HEK293 (cell line): Measurements from ENCODE around the gene NHLH1.
A peak's percentile ranks its signal among the peaks of the same experiment; 100 is the strongest.

Source experiments
- CTCF ChIA-PET: fragments of 350-600 bp; formaldehyde crosslinking; extraction: SDS; loops from one replicate; lab custom pipeline; 2021; ENCODE audit warnings: antibody characterized with exemption; lab: Yijun Ruan, JAX
- POLR2A ChIA-PET: fragments of 300-600 bp; formaldehyde crosslinking; extraction: SDS; loops from one replicate; lab custom pipeline; 2020; ENCODE audit warnings: antibody characterized with exemption, inconsistent platforms; lab: Yijun Ruan, JAX
- H3K27ac ChIP-seq: fragments of 200-500 bp; sonication (Bioruptor generic); 2 replicates; pipeline ENCODE4 v1.5.1; 2014; ENCODE audit warnings: low read depth, low read length, control low read depth, inconsistent platforms; ENCODE audit errors: extremely low read depth
- H3K36me3 ChIP-seq, 2 experiments: fragments of 200-500 bp in 1 of 2; sonication (Bioruptor generic) in 1 of 2; 1 replicate in 1 of 2; 2 replicates in 1 of 2; pipeline ENCODE4 v1.5.1; 2014 to 2017; ENCODE audit warnings: inconsistent platforms in 2 of 2, low read length in 2 of 2; ENCODE audit not compliant: control insufficient read depth in 2 of 2, insufficient read depth in 1 of 2
- H3K4me1 ChIP-seq: fragments of 200-500 bp; sonication (Bioruptor generic); 2 replicates; pipeline ENCODE4 v1.5.1; 2014; ENCODE audit warnings: mild to moderate bottlenecking, low read length, inconsistent platforms; ENCODE audit not compliant: control insufficient read depth, insufficient read depth
- H3K4me3 ChIP-seq: 2 replicates; pipeline ENCODE4 v1.5.1; 2011; ENCODE audit warnings: low read depth, mild to moderate bottlenecking, control low read depth, low read length, moderate library complexity
- H3K9me3 ChIP-seq: fragments of 200-500 bp; sonication (Bioruptor generic); 2 replicates; pipeline ENCODE4 v1.5.1; 2014; ENCODE audit warnings: low read depth, low read length, inconsistent platforms; ENCODE audit not compliant: control insufficient read depth, insufficient read depth
- BCL11A ChIP-seq: fragments of 450-650 bp; formaldehyde crosslinking; IDR thresholded peaks from 2 replicates; pipeline ENCODE4 v1.5.1; 2016; ENCODE audit warnings: low read depth, missing biosample characterization, missing genetic modification characterization
- GFI1B ChIP-seq: fragments of 450-650 bp; formaldehyde crosslinking; IDR thresholded peaks from 2 replicates; pipeline ENCODE4 v1.5.1; 2016; ENCODE audit warnings: missing biosample characterization, missing genetic modification characterization
- GLI2 ChIP-seq: fragments of 450-650 bp; formaldehyde crosslinking; IDR thresholded peaks from 2 replicates; pipeline ENCODE4; 2017; ENCODE audit warnings: missing biosample characterization, missing genetic modification characterization, low read depth, borderline replicate concordance
- IKZF3 ChIP-seq: fragments of 450-650 bp; IDR thresholded peaks from 2 replicates; pipeline ENCODE4 v1.5.0; 2018; ENCODE audit warnings: missing biosample characterization, mild to moderate bottlenecking, missing genetic modification characterization, moderate library complexity
- OVOL3 ChIP-seq: fragments of 450-650 bp; formaldehyde crosslinking; IDR thresholded peaks from 2 replicates; pipeline ENCODE4 v1.5.1; 2016; ENCODE audit warnings: missing biosample characterization, missing genetic modification characterization
- ZBTB48 ChIP-seq: fragments of 450-650 bp; formaldehyde crosslinking; IDR thresholded peaks from 2 replicates; pipeline ENCODE4 v1.5.1; 2016; ENCODE audit warnings: missing biosample characterization, missing genetic modification characterization
- ZNF169 ChIP-seq: fragments of 450-650 bp; formaldehyde crosslinking; IDR thresholded peaks from 2 replicates; pipeline ENCODE4 v1.5.1; 2016; ENCODE audit warnings: missing biosample characterization, missing genetic modification characterization
- ZNF2 ChIP-seq: fragments of 450-650 bp; formaldehyde crosslinking; IDR thresholded peaks from 2 replicates; pipeline ENCODE4 v1.5.1; 2016; ENCODE audit warnings: missing biosample characterization, missing genetic modification characterization
- ZNF266 ChIP-seq: fragments of 450-650 bp; formaldehyde crosslinking; IDR thresholded peaks from 2 replicates; pipeline ENCODE4 v1.5.1; 2016; ENCODE audit warnings: missing biosample characterization, missing genetic modification characterization, low read depth
- ZNF302 ChIP-seq: fragments of 450-650 bp; formaldehyde crosslinking; IDR thresholded peaks from 2 replicates; pipeline ENCODE4 v1.5.1; 2016; ENCODE audit warnings: missing biosample characterization, missing genetic modification characterization, low read depth
- ZNF341 ChIP-seq: fragments of 450-650 bp; formaldehyde crosslinking; IDR thresholded peaks from 2 replicates; pipeline ENCODE4; 2016; ENCODE audit warnings: low read depth, missing biosample characterization, missing genetic modification characterization
- ZNF350 ChIP-seq: fragments of 450-650 bp; formaldehyde crosslinking; IDR thresholded peaks from 2 replicates; pipeline ENCODE4 v1.5.0; 2017; ENCODE audit warnings: missing biosample characterization, mild to moderate bottlenecking, missing genetic modification characterization
- ZNF354C ChIP-seq: fragments of 450-650 bp; formaldehyde crosslinking; IDR thresholded peaks from 2 replicates; pipeline ENCODE4 v1.5.1; 2016; ENCODE audit warnings: missing biosample characterization, missing genetic modification characterization, low read depth, borderline replicate concordance
- ZNF366 ChIP-seq: fragments of 450-650 bp; formaldehyde crosslinking; conservative IDR thresholded peaks from 2 replicates; pipeline ENCODE4 v1.5.1; 2016; ENCODE audit warnings: missing biosample characterization, missing genetic modification characterization
- ZNF394 ChIP-seq: fragments of 450-650 bp; formaldehyde crosslinking; IDR thresholded peaks from 2 replicates; pipeline ENCODE4 v1.5.1; 2016; ENCODE audit warnings: missing biosample characterization, missing genetic modification characterization, mild to moderate bottlenecking, moderate library complexity, borderline replicate concordance
- ZNF426 ChIP-seq: fragments of 450-650 bp; formaldehyde crosslinking; IDR thresholded peaks from 2 replicates; pipeline ENCODE4 v1.5.1; 2017; ENCODE audit warnings: missing biosample characterization, missing genetic modification characterization, mild to moderate bottlenecking, inconsistent platforms, moderate library complexity
- ZNF621 ChIP-seq: fragments of 450-650 bp; formaldehyde crosslinking; IDR thresholded peaks from 2 replicates; pipeline ENCODE4 v1.5.1; 2017; ENCODE audit warnings: missing biosample characterization, missing genetic modification characterization
- ZNF624 ChIP-seq: fragments of 450-650 bp; formaldehyde crosslinking; IDR thresholded peaks from 2 replicates; pipeline ENCODE4 v1.5.1; 2017; ENCODE audit warnings: missing biosample characterization, missing genetic modification characterization
- ZNF76 ChIP-seq: fragments of 450-650 bp; formaldehyde crosslinking; IDR thresholded peaks from 2 replicates; pipeline ENCODE4; 2016; ENCODE audit warnings: low read depth, missing biosample characterization, missing genetic modification characterization, borderline replicate concordance
- ZSCAN30 ChIP-seq: fragments of 450-650 bp; IDR thresholded peaks from 2 replicates; pipeline ENCODE4 v1.5.1; 2018; ENCODE audit warnings: missing biosample characterization, mild to moderate bottlenecking, missing genetic modification characterization, moderate library complexity
- TF ChIP-seq, protein P1 (sequence below): fragments of 450-650 bp; formaldehyde crosslinking; IDR thresholded peaks from 2 replicates; pipeline ENCODE4 v1.5.1; 2016; ENCODE audit warnings: missing biosample characterization, missing genetic modification characterization
- TF ChIP-seq, protein P2 (sequence below): fragments of 450-650 bp; formaldehyde crosslinking; IDR thresholded peaks from 2 replicates; pipeline ENCODE4 v1.5.1; 2016; ENCODE audit warnings: missing biosample characterization, missing genetic modification characterization
- TF ChIP-seq, protein P3 (sequence below): fragments of 450-650 bp; formaldehyde crosslinking; IDR thresholded peaks from 2 replicates; pipeline ENCODE4 v1.5.1; 2016; ENCODE audit warnings: missing biosample characterization, missing genetic modification characterization
- TF ChIP-seq, protein P4 (sequence below): fragments of 450-650 bp; formaldehyde crosslinking; IDR thresholded peaks from 2 replicates; pipeline ENCODE4 v1.5.1; 2016; ENCODE audit warnings: missing biosample characterization, missing genetic modification characterization
- TF ChIP-seq, protein P5 (sequence below): fragments of 450-650 bp; formaldehyde crosslinking; IDR thresholded peaks from 2 replicates; pipeline ENCODE4 v1.5.1; 2016; ENCODE audit warnings: missing biosample characterization, missing genetic modification characterization

NHLH1 gene

DNA sequence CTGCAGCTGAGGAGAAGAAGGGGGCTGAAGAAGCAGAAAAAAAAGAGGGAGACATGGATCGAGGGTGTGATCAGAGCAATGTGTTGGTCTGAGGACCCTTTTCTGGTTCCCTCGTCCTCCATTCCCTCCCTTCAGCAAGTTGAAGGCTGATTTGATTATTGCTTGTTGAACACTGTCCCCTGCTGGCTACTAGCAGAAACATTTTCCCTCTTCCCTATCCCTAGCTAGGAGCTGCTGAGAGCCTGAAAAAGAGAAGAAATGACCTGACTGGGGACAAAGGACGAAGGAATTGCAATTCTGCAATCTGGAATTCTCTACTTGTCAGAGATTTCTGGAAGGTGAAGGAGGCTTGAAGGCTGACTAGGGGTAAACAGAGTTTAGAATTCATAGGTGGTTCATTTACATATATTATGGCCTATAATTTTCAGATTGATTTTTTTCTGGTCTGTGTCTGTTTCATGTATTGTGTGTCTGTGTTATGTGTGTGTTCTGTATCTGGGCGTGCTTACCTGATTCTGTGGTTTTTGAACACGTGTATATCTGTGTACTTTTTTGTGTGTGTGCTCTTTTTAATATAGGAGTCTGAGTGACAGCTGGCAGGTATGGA is 9.8 kb downstream of the NHLH1 start:
- ChIA-PET CTCF (interaction anchor here (0.6 to 8.9 kb wide), 58 partner anchors 9 to 678 kb away, joined by 3 to 175 read pairs (median 4); partner anchors contain the start of genes CASQ1, NCSTN and NHLH1), POLR2A (interaction anchor here (1.2 to 1.7 kb wide), 3 partner anchors 22 to 30 kb away, joined by 3 to 6 read pairs (median 6); no protein-coding TSS in a partner anchor)
- no peak overlapping the region for H3K27ac ChIP-seq
- no peaks in the 10 kb centered on the region for H3K9me3 ChIP-seq
- H3K4me1 ChIP-seq: no peaks in the 10 kb centered on the region
- no peaks in the 10 kb centered on the region for H3K36me3 ChIP-seq
- no peak overlapping the region for H3K4me3 ChIP-seq
- no peak for TF ChIP-seq ZNF341 (tag by site-specific recombination)
- no peak for TF ChIP-seq BCL11A (tag by site-specific recombination)
- TF ChIP-seq GFI1B (tag by site-specific recombination): no peak
- TF ChIP-seq ZNF394 (tag by site-specific recombination): no peak
- TF ChIP-seq ZNF266 (tag by site-specific recombination): no peak
- no peak for TF ChIP-seq ZNF350
- TF ChIP-seq, protein P1, sequence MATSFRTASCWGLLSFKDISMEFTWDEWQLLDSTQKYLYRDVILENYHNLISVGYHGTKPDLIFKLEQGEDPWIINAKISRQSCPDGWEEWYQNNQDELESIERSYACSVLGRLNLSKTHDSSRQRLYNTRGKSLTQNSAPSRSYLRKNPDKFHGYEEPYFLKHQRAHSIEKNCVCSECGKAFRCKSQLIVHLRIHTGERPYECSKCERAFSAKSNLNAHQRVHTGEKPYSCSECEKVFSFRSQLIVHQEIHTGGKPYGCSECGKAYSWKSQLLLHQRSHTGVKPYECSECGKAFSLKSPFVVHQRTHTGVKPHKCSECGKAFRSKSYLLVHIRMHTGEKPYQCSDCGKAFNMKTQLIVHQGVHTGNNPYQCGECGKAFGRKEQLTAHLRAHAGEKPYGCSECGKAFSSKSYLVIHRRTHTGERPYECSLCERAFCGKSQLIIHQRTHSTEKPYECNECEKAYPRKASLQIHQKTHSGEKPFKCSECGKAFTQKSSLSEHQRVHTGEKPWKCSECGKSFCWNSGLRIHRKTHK: no peak
- TF ChIP-seq ZNF354C (tag by site-specific recombination): no peak
- no peak for TF ChIP-seq ZNF621 (tag by site-specific recombination)
- no peak for TF ChIP-seq ZNF76 (tag by site-specific recombination)
- TF ChIP-seq, protein P2, sequence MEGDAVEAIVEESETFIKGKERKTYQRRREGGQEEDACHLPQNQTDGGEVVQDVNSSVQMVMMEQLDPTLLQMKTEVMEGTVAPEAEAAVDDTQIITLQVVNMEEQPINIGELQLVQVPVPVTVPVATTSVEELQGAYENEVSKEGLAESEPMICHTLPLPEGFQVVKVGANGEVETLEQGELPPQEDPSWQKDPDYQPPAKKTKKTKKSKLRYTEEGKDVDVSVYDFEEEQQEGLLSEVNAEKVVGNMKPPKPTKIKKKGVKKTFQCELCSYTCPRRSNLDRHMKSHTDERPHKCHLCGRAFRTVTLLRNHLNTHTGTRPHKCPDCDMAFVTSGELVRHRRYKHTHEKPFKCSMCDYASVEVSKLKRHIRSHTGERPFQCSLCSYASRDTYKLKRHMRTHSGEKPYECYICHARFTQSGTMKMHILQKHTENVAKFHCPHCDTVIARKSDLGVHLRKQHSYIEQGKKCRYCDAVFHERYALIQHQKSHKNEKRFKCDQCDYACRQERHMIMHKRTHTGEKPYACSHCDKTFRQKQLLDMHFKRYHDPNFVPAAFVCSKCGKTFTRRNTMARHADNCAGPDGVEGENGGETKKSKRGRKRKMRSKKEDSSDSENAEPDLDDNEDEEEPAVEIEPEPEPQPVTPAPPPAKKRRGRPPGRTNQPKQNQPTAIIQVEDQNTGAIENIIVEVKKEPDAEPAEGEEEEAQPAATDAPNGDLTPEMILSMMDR (tag by site-specific recombination): peak; percentile 91
- TF ChIP-seq, protein P3, sequence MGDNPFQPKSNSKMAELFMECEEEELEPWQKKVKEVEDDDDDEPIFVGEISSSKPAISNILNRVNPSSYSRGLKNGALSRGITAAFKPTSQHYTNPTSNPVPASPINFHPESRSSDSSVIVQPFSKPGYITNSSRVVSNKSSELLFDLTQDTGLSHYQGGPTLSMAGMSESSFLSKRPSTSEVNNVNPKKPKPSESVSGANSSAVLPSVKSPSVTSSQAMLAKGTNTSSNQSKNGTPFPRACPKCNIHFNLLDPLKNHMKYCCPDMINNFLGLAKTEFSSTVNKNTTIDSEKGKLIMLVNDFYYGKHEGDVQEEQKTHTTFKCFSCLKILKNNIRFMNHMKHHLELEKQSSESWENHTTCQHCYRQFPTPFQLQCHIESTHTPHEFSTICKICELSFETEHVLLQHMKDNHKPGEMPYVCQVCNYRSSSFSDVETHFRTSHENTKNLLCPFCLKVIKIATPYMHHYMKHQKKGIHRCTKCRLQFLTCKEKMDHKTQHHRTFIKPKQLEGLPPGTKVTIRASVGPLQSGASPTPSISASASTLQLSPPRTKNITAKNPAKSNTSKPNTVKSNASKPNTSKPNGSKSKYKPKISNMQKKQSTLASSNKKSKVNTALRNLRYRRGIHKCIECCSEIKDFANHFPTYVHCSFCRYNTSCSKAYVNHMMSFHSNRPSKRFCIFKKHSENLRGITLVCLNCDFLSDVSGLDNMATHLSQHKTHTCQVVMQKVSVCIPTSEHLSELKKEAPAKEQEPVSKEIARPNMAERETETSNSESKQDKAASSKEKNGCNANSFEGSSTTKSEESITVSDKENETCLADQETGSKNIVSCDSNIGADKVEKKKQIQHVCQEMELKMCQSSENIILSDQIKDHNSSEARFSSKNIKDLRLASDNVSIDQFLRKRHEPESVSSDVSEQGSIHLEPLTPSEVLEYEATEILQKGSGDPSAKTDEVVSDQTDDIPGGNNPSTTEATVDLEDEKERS: no peak
- TF ChIP-seq ZSCAN30 (tag by site-specific recombination): 0 out of 2 replicates have a peak, but pooled peaks have one; percentile 27
- no peak for TF ChIP-seq ZNF302
- 0 out of 2 replicates have a peak, but pooled peaks have one; percentile 33 for TF ChIP-seq ZNF2 (tag by site-specific recombination)
- TF ChIP-seq ZNF366 (tag by site-specific recombination): peak; percentile 56
- TF ChIP-seq ZNF169 (tag by site-specific recombination): no peak
- peak; percentile 59; the same call in 1 of the 2 replicates for TF ChIP-seq ZBTB48 (tag by site-specific recombination)
- TF ChIP-seq, protein P4, sequence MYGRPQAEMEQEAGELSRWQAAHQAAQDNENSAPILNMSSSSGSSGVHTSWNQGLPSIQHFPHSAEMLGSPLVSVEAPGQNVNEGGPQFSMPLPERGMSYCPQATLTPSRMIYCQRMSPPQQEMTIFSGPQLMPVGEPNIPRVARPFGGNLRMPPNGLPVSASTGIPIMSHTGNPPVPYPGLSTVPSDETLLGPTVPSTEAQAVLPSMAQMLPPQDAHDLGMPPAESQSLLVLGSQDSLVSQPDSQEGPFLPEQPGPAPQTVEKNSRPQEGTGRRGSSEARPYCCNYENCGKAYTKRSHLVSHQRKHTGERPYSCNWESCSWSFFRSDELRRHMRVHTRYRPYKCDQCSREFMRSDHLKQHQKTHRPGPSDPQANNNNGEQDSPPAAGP (tag by site-specific recombination): no peak
- TF ChIP-seq, protein P5, sequence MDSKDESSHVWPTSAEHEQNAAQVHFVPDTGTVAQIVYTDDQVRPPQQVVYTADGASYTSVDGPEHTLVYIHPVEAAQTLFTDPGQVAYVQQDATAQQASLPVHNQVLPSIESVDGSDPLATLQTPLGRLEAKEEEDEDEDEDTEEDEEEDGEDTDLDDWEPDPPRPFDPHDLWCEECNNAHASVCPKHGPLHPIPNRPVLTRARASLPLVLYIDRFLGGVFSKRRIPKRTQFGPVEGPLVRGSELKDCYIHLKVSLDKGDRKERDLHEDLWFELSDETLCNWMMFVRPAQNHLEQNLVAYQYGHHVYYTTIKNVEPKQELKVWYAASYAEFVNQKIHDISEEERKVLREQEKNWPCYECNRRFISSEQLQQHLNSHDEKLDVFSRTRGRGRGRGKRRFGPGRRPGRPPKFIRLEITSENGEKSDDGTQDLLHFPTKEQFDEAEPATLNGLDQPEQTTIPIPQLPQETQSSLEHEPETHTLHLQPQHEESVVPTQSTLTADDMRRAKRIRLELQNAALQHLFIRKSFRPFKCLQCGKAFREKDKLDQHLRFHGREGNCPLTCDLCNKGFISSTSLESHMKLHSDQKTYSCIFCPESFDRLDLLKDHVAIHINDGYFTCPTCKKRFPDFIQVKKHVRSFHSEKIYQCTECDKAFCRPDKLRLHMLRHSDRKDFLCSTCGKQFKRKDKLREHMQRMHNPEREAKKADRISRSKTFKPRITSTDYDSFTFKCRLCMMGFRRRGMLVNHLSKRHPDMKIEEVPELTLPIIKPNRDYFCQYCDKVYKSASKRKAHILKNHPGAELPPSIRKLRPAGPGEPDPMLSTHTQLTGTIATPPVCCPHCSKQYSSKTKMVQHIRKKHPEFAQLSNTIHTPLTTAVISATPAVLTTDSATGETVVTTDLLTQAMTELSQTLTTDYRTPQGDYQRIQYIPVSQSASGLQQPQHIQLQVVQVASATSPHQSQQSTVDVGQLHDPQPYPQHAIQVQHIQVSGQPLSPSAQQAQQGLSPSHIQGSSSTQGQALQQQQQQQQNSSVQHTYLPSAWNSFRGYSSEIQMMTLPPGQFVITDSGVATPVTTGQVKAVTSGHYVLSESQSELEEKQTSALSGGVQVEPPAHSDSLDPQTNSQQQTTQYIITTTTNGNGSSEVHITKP: 0 out of 2 replicates have a peak, but pooled peaks have one; percentile 1
- TF ChIP-seq IKZF3 (tag by site-specific recombination): peak; percentile 56; the same call in 1 of the 2 replicates
- no peak for TF ChIP-seq OVOL3 (tag by site-specific recombination)
- TF ChIP-seq ZNF426 (tag by site-specific recombination): no peak
- TF ChIP-seq GLI2 (tag by site-specific recombination): no peak
- TF ChIP-seq ZNF624: no peak
